HG03097 (cell line): ENCODE results near the gene GRIA4.
A peak's percentile ranks its signal among the peaks of the same experiment; 100 is the strongest.

ENCODE experiments used
- ATAC-seq: cut with Tn5 transposase; IDR thresholded peaks from one replicate; pipeline ENCODE4 v1.9.1; 2021; ENCODE audit not compliant: unreplicated experiment, low FRiP score

The GRIA4 gene

GRCh38 chr11:105636496-105636895 is 26.6 kb downstream of the GRIA4 start:
- no peak for ATAC-seq

GRCh38 chr11:105639527-105639926 is 29.7 kb downstream of the GRIA4 start:
- ATAC-seq, result no peak

GRCh38 chr11:105641433-105641832 is 31.6 kb downstream of the GRIA4 start:
- no peak for ATAC-seq

- no peak for ATAC-seq
Observed at GRCh38 chr11:105642870-105643269, 33.0 kb downstream of the GRIA4 start.

GRCh38 chr11:105644839-105645573 is 35.1 kb downstream of the GRIA4 start:
- ATAC-seq, result no peak

- no peak for ATAC-seq
Observed at GRCh38 chr11:105647780-105648179, 37.9 kb downstream of the GRIA4 start.

- ATAC-seq, result no peak
Observed at GRCh38 chr11:105648762-105649161, 38.9 kb downstream of the GRIA4 start.

- ATAC-seq, result no peak
Observed at GRCh38 chr11:105665281-105665680, 55.4 kb downstream of the GRIA4 start.

- ATAC-seq, result no peak
Observed at GRCh38 chr11:105667441-105667840, 57.6 kb downstream of the GRIA4 start.

- ATAC-seq, result no peak
Observed at GRCh38 chr11:105670811-105671210, 60.9 kb downstream of the GRIA4 start.

GRCh38 chr11:105673089-105673488 is 63.2 kb downstream of the GRIA4 start:
- no peak for ATAC-seq

- ATAC-seq, result no peak
Observed at GRCh38 chr11:105689631-105690030, 79.8 kb downstream of the GRIA4 start.

GRCh38 chr11:105690467-105690866 is 80.6 kb downstream of the GRIA4 start:
- ATAC-seq, result no peak

- ATAC-seq, result no peak
Observed at GRCh38 chr11:105693075-105693759, 83.3 kb downstream of the GRIA4 start.

- peak; percentile 55 for ATAC-seq
Observed at GRCh38 chr11:105696000-105696399, 86.1 kb downstream of the GRIA4 start.

- no peak for ATAC-seq
Observed at GRCh38 chr11:105697291-105697690, 87.4 kb downstream of the GRIA4 start.

GRCh38 chr11:105699203-105699602 is 89.3 kb downstream of the GRIA4 start:
- ATAC-seq, result peak; percentile 67

- ATAC-seq, result no peak
Observed at GRCh38 chr11:105700271-105700670, 90.4 kb downstream of the GRIA4 start.

GRCh38 chr11:105701098-105701497 is 91.2 kb downstream of the GRIA4 start:
- no peak for ATAC-seq

- no peak for ATAC-seq
Observed at GRCh38 chr11:105705786-105706530, 96.1 kb downstream of the GRIA4 start.

- no peak for ATAC-seq
Observed at GRCh38 chr11:105713106-105713505, 103.2 kb downstream of the GRIA4 start.
